A673 (cell line): Measurements from ENCODE around the gene MYO18A.

Source experiments
- CTCF ChIP-seq: fragments of 300-800, 200-600 bp; sonication (generic); conservative IDR thresholded peaks from 2 replicates; pipeline ENCODE4 v1.5.1; 2017; ENCODE audit warnings: low read depth, mild to moderate bottlenecking, antibody characterized with exemption, low read length, moderate library complexity, mixed read lengths
- EZH2 ChIP-seq: fragments of 200-600 bp; sonication (generic); IDR thresholded peaks from 2 replicates; pipeline ENCODE4 v1.6.1; 2017; ENCODE audit warnings: borderline replicate concordance, low read depth, mild to moderate bottlenecking, mixed read lengths, antibody characterized with exemption, low read length; ENCODE audit not compliant: poor library complexity, severe bottlenecking

DNA sequence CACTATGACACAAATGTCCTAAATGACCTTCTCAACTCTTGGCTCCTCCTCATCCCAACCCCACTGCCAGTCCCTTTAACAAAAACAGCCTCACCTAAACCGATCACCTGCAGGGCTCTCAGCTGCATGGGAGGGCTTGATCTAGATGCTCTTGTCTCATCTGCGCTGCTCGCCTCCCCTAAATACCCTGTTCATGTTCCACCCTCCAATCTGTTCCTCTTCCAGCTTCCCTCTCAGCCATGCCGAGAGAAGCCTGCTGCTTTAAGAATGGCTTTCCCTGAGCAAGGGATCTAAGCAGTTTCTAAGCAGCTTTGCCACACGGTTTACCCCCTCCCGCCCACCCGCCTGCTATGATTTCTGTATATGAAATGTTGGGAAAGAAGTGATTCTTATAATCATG is 113.6 kb downstream of the MYO18A start:
- no peak for TF ChIP-seq EZH2
- no peak for TF ChIP-seq CTCF
